NCI-H748 (cell line): ENCODE results near the gene VSTM4.

Experiments
- DNase-seq: peaks from one replicate; lab custom pipeline; 2025; ENCODE audit not compliant: unreplicated experiment; lab: John Stamatoyannopoulos, UW

VSTM4 gene

GRCh38 chr10:49143249-49143648 is 27.9 kb upstream of the VSTM4 start:
- DNase-seq, result no peak

GRCh38 chr10:49141541-49142332 is 26.4 kb upstream of the VSTM4 start:
- DNase-seq, result no peak

- no peak for DNase-seq
Observed at GRCh38 chr10:49140304-49141177, 25.2 kb upstream of the VSTM4 start.

- no peak for DNase-seq
Observed at GRCh38 chr10:49139846-49140195, 24.5 kb upstream of the VSTM4 start.

GRCh38 chr10:49139028-49139845 is 23.9 kb upstream of the VSTM4 start:
- no peak for DNase-seq

GRCh38 chr10:49138361-49138891 is 23.1 kb upstream of the VSTM4 start:
- no peak for DNase-seq

GRCh38 chr10:49136525-49136924 is 21.2 kb upstream of the VSTM4 start:
- DNase-seq, result no peak

GRCh38 chr10:49135575-49136313 is 20.4 kb upstream of the VSTM4 start:
- no peak for DNase-seq

GRCh38 chr10:49134327-49134726 is 19.0 kb upstream of the VSTM4 start:
- no peak for DNase-seq

- DNase-seq, result no peak
Observed at GRCh38 chr10:49133706-49134248, 18.5 kb upstream of the VSTM4 start, which contains the start of gene FAM170B. TSS of gene FAM170B (minus strand) at chr10:49134021. CDS start at chr10:49133918, 103 bp downstream.

- no peak for DNase-seq
Observed at GRCh38 chr10:49132362-49132737, 17.0 kb upstream of the VSTM4 start.

- DNase-seq, result no peak
Observed at GRCh38 chr10:49131507-49132361, 16.4 kb upstream of the VSTM4 start.

- DNase-seq, result no peak
Observed at GRCh38 chr10:49129376-49129775, 14.1 kb upstream of the VSTM4 start.

GRCh38 chr10:49128854-49129253 is 13.5 kb upstream of the VSTM4 start:
- no peak for DNase-seq

- DNase-seq, result peak; percentile 49
Observed at GRCh38 chr10:49123981-49124950, 8.9 kb upstream of the VSTM4 start.

GRCh38 chr10:49120911-49121310 is 5.6 kb upstream of the VSTM4 start:
- no peak for DNase-seq

GRCh38 chr10:49119746-49120145 is 4.4 kb upstream of the VSTM4 start:
- DNase-seq, result no peak
